Activated CD4-positive, alpha-beta T cell treated with anti-CD3 and anti-CD28 coated beads for 1 hour (primary cell): ENCODE data around the gene COL8A2.

Source experiments
- DNase-seq: peaks from one replicate; pipeline ENCODE4 v3.0.0-alpha.2; 2020

The COL8A2 gene

GRCh38 chr1:36108314-36108713 is 16.7 kb downstream of the COL8A2 start:
- DNase-seq: no peak

- no peak for DNase-seq
Observed at GRCh38 chr1:36107394-36107793, 17.6 kb downstream of the COL8A2 start.

GRCh38 chr1:36106269-36106668 is 18.8 kb downstream of the COL8A2 start:
- DNase-seq: no peak

GRCh38 chr1:36101546-36101945 is 23.5 kb downstream of the COL8A2 start:
- DNase-seq: no peak

GRCh38 chr1:36100376-36100775 is 24.6 kb downstream of the COL8A2 start:
- DNase-seq: no peak

GRCh38 chr1:36099681-36100341 is 25.2 kb downstream of the COL8A2 start:
- DNase-seq: peak; percentile 65

- DNase-seq: no peak
Observed at GRCh38 chr1:36098650-36099365, 26.2 kb downstream of the COL8A2 start.

- DNase-seq: no peak
Observed at GRCh38 chr1:36097693-36098585, 27.1 kb downstream of the COL8A2 start.

- DNase-seq: no peak
Observed at GRCh38 chr1:36096500-36097432, 28.3 kb downstream of the COL8A2 start.

- DNase-seq: no peak
Observed at GRCh38 chr1:36095760-36096405, 29.1 kb downstream of the COL8A2 start.

- DNase-seq: no peak
Observed at GRCh38 chr1:36094621-36095061, 30.4 kb downstream of the COL8A2 start.

- DNase-seq: no peak
Observed at GRCh38 chr1:36093929-36094328, 31.1 kb downstream of the COL8A2 start.

GRCh38 chr1:36093226-36093625 is 31.8 kb downstream of the COL8A2 start:
- DNase-seq: no peak

GRCh38 chr1:36092798-36093185 is 32.2 kb downstream of the COL8A2 start:
- no peak for DNase-seq

- no peak for DNase-seq
Observed at GRCh38 chr1:36092166-36092797, 32.7 kb downstream of the COL8A2 start.

- no peak for DNase-seq
Observed at GRCh38 chr1:36091698-36092097, 33.3 kb downstream of the COL8A2 start.

- no peak for DNase-seq
Observed at GRCh38 chr1:36091141-36091540, 33.9 kb downstream of the COL8A2 start.

GRCh38 chr1:36089393-36090121 is 35.5 kb downstream of the COL8A2 start:
- DNase-seq: no peak

GRCh38 chr1:36088577-36089392 is 36.2 kb downstream of the COL8A2 start, which contains the start of gene ADPRS:
Gene ADPRS (plus strand): TSS chr1:36088892. CDS start chr1:36088905, 13 bp downstream.
- peak; percentile 84 for DNase-seq

GRCh38 chr1:36088265-36088576 is 36.8 kb downstream of the COL8A2 start:
- DNase-seq: no peak
